ENCODE measurements around the gene CHMP6. TPM values are rescaled to one million over a fixed set of nuclear protein-coding genes. Genes with fewer than 3 reads are reported as not detected.

The CHMP6 gene
- total RNA-seq, 1 experiment from 2014 or later, result 22.0 TPM

DNA sequence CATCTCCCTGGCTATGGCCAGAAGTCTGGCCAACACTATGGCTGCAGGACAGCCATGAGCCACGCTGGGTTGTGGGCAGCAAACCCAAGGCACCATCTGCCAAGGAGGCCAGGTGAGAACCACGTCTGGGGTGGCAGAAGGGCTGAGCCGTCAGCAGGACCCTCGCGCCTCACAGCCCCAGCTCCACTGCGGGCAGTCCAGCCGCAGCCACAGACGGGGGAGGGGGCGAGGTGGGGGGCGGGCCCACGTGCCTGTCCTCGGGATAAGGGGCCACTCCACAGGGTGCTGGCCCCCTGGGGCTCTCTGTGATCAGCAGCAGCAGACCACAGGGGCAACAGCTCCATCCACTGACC, 36.8 kb downstream of the CHMP6 start (continued):
- TF ChIP-seq, protein P1, sequence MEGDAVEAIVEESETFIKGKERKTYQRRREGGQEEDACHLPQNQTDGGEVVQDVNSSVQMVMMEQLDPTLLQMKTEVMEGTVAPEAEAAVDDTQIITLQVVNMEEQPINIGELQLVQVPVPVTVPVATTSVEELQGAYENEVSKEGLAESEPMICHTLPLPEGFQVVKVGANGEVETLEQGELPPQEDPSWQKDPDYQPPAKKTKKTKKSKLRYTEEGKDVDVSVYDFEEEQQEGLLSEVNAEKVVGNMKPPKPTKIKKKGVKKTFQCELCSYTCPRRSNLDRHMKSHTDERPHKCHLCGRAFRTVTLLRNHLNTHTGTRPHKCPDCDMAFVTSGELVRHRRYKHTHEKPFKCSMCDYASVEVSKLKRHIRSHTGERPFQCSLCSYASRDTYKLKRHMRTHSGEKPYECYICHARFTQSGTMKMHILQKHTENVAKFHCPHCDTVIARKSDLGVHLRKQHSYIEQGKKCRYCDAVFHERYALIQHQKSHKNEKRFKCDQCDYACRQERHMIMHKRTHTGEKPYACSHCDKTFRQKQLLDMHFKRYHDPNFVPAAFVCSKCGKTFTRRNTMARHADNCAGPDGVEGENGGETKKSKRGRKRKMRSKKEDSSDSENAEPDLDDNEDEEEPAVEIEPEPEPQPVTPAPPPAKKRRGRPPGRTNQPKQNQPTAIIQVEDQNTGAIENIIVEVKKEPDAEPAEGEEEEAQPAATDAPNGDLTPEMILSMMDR (IDR thresholded peaks at IDR 0.05 in 2 of 3, conservative IDR thresholded peaks at IDR 0.05 in 1 of 3; ENCODE audit: borderline replicate concordance in 1 of 3, insufficient read depth in 1 of 3, low read depth in 2 of 3, low read length in 2 of 3), result no peak
- TF ChIP-seq YY1 (IDR thresholded peaks at IDR 0.05; ENCODE audit: extremely low read depth, insufficient replicate concordance, low read depth, low read length), result no peak
- TF ChIP-seq, protein P2, sequence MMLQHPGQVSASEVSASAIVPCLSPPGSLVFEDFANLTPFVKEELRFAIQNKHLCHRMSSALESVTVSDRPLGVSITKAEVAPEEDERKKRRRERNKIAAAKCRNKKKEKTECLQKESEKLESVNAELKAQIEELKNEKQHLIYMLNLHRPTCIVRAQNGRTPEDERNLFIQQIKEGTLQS (IDR thresholded peaks at IDR 0.05), result no peak
- no peak for TF ChIP-seq TCF7L2 (IDR thresholded peaks at IDR 0.05; ENCODE audit: borderline replicate concordance, extremely low read depth, insufficient read depth, insufficient read length)

DNA sequence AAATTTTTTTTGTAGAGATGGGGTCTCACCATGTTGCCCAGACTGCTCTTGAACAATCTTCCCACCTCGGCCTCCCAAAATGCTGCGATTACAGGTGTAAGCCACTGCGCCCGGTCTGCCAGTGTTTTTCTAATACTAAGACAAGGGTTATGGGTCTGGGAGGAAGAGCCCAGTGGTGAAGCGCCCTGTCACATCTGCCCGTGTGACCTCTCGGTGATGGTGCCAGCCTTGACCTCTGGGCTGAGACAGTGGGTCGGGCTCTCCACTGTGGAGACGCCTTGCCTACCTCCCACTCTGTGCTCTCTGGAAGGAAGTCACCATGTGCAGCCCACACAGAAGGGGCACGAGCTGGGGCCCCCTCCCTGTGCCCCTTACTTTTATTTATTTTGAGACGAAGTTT, 38.2 kb downstream of the CHMP6 start:
- Histone ChIP-seq H3K79me2 (ENCODE audit: insufficient read depth, low read length) (no peaks in the 10 kb centered on the region), H3K36me3 (ENCODE audit: control insufficient read depth in 1 of 2, insufficient read depth in 2 of 2, low read length in 2 of 2) (peaks cover 0 to 5% of the 10 kb centered on the region in 2 experiments; a peak in 2 of 4 replicates), H3K9me3 (ENCODE audit: control insufficient read depth in 1 of 2, insufficient read depth in 1 of 2, low read depth in 1 of 2, low read length in 2 of 2) (no peaks in the 10 kb centered on the region; a peak in 1 of 4 replicates), H3K4me2 (ENCODE audit: low read length) (no peak overlapping the region), H3K4me1 (ENCODE audit: control insufficient read depth in 1 of 2, insufficient read depth in 2 of 2, low read length in 2 of 2) (peaks cover 6 to 9% of the 10 kb centered on the region in 2 experiments; a peak in 3 of 4 replicates), H4K20me1 (ENCODE audit: insufficient read depth) (no peaks in the 10 kb centered on the region), H3K9me2 (ENCODE audit: insufficient read depth) (no peaks in the 10 kb centered on the region), H3K9ac (ENCODE audit: low read length) (no peak overlapping the region), H3K27ac (ENCODE audit: low read depth, low read length) (no peak overlapping the region), H3K4me3 (replicated peaks in 1 of 2; ENCODE audit: low read depth in 1 of 2, low read length in 2 of 2) (no peak overlapping the region), H3K27me3 (ENCODE audit: insufficient read depth, low read length) (no peaks in the 10 kb centered on the region), H2AFZ (ENCODE audit: low read depth, low read length, poor library complexity, severe bottlenecking) (no peak overlapping the region)
- no peak for ATAC-seq
- DNase-seq (ENCODE audit: low read depth, low spot score), result no peak
- POLR2A ChIA-PET, result no interaction called here
- RAD21 ChIA-PET (ENCODE audit: low non-redundant PET in 1 of 2, low total read pairs in 2 of 2, uncharacterized antibody in 2 of 2, unreplicated experiment in 2 of 2), result no interaction called here
- CTCF ChIA-PET, result interaction anchor here (0.8 kb wide), 1 partner anchor 68 kb away, joined by 4 read pairs; no protein-coding TSS in a partner anchor
- intact Hi-C loops (cut with micrococcal nuclease), result no loop called here
- BruUV-seq (replicated peaks), result no TSS peak
- TF ChIP-seq, protein P3, sequence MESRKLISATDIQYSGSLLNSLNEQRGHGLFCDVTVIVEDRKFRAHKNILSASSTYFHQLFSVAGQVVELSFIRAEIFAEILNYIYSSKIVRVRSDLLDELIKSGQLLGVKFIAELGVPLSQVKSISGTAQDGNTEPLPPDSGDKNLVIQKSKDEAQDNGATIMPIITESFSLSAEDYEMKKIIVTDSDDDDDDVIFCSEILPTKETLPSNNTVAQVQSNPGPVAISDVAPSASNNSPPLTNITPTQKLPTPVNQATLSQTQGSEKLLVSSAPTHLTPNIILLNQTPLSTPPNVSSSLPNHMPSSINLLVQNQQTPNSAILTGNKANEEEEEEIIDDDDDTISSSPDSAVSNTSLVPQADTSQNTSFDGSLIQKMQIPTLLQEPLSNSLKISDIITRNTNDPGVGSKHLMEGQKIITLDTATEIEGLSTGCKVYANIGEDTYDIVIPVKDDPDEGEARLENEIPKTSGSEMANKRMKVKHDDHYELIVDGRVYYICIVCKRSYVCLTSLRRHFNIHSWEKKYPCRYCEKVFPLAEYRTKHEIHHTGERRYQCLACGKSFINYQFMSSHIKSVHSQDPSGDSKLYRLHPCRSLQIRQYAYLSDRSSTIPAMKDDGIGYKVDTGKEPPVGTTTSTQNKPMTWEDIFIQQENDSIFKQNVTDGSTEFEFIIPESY (IDR thresholded peaks at IDR 0.05; ENCODE audit: extremely low read depth, insufficient replicate concordance, low read length), result no peak
- no peak for TF ChIP-seq ZNF274 (IDR thresholded peaks at IDR 0.05; ENCODE audit: low read depth, low read length)
- TF ChIP-seq ELF1 (IDR thresholded peaks at IDR 0.05; ENCODE audit: borderline replicate concordance, low read depth), result no peak
- TF ChIP-seq EZH2phosphoT487 (IDR thresholded peaks at IDR 0.05; ENCODE audit: borderline replicate concordance), result no peak
- TF ChIP-seq EGR1 (IDR thresholded peaks at IDR 0.05; ENCODE audit: low read depth), result no peak
- TF ChIP-seq, protein P4, sequence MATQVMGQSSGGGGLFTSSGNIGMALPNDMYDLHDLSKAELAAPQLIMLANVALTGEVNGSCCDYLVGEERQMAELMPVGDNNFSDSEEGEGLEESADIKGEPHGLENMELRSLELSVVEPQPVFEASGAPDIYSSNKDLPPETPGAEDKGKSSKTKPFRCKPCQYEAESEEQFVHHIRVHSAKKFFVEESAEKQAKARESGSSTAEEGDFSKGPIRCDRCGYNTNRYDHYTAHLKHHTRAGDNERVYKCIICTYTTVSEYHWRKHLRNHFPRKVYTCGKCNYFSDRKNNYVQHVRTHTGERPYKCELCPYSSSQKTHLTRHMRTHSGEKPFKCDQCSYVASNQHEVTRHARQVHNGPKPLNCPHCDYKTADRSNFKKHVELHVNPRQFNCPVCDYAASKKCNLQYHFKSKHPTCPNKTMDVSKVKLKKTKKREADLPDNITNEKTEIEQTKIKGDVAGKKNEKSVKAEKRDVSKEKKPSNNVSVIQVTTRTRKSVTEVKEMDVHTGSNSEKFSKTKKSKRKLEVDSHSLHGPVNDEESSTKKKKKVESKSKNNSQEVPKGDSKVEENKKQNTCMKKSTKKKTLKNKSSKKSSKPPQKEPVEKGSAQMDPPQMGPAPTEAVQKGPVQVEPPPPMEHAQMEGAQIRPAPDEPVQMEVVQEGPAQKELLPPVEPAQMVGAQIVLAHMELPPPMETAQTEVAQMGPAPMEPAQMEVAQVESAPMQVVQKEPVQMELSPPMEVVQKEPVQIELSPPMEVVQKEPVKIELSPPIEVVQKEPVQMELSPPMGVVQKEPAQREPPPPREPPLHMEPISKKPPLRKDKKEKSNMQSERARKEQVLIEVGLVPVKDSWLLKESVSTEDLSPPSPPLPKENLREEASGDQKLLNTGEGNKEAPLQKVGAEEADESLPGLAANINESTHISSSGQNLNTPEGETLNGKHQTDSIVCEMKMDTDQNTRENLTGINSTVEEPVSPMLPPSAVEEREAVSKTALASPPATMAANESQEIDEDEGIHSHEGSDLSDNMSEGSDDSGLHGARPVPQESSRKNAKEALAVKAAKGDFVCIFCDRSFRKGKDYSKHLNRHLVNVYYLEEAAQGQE (IDR thresholded peaks at IDR 0.05; ENCODE audit: low read depth), result no peak
- no peak for TF ChIP-seq SRF (IDR thresholded peaks at IDR 0.05; ENCODE audit: low read depth)
- no peak for TF ChIP-seq SP1 (IDR thresholded peaks at IDR 0.05; ENCODE audit: low read depth)
- TF ChIP-seq, protein P1 (IDR thresholded peaks at IDR 0.05 in 2 of 3, conservative IDR thresholded peaks at IDR 0.05 in 1 of 3; ENCODE audit: borderline replicate concordance in 1 of 3, insufficient read depth in 1 of 3, low read depth in 2 of 3, low read length in 2 of 3), result no peak
- no peak for TF ChIP-seq FOSL1 (IDR thresholded peaks at IDR 0.05; ENCODE audit: low read depth)
